G401 (cell line): Measurements from ENCODE around the gene RHOBTB1. TPM values are rescaled to one million over a fixed set of nuclear protein-coding genes. Genes with fewer than 3 reads are reported as not detected.
"Not testable (repeated sequence)": the region's sequence is repeated elsewhere in the genome, so short reads cannot be mapped to it uniquely, and the experiment has no call there.

ENCODE experiments used
- DNase-seq: peaks from one replicate; pipeline ENCODE4 v3.0.0-alpha.2; 2015; ENCODE audit warnings: low spot score
- in situ Hi-C: cut with HindIII; loops from 2 replicates; pipeline ENCODE4 v1.10.0; 2016; ENCODE audit warnings: low sequenced_read_pairs, mixed read lengths
- total RNA-seq: library from RNA; depleted of rRNA; stranded (reverse); fragments of >200 nt; shearing (Covaris generic); gene quantifications from 2 replicates; pipeline ENCODE4 v1.2.3, GENCODE V29; 2014; rRNA removed

The RHOBTB1 gene
- total RNA-seq, 1 experiment from 2014 or later: 166 TPM

GRCh38 chr10:60846173-60846572, 97.8 kb downstream of the RHOBTB1 start:
- in situ Hi-C loops: no loop called here
- DNase-seq: no peak

DNA sequence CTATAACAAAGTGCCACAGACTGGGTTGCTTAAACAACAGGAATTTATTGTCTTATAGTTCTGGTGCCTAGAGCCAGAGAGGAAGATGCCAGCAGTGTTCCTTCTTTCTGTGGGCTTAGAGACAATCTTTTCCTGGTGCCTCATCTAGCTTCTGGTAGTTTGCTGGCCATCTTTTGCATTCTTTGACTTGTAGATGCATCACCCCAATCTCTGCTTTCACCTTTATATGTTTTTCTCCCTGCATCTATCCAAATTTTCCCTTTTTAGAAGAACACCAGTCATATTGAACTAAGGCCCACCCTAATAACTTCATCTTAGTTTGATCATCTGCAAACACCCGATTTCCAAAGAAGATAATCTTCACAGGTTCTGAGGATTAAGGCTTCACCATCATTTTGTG, 98.9 kb downstream of the RHOBTB1 start:
- DNase-seq: no peak
- in situ Hi-C loops: no loop called here

DNA sequence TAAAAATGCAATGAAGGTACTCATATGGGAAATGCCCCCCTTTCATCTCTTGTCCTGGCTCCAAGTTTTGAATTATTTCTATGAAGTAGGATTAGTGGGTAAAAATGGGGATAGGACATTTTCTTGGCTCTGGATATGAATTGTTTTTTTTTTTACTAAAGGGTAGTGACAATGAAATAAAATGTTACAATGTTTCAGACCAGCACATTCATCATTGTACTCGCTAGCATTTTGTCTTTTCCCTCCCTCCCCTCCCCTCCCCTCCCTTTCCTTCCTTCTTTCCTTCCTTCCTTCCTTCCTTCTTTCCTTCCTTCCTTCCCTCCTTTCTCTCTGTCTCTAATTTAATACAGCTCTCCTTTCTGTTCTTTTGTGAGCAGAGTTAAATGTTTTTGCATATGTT, 101.3 kb downstream of the RHOBTB1 start:
- DNase-seq: no peak
- in situ Hi-C loops: no loop called here

DNA sequence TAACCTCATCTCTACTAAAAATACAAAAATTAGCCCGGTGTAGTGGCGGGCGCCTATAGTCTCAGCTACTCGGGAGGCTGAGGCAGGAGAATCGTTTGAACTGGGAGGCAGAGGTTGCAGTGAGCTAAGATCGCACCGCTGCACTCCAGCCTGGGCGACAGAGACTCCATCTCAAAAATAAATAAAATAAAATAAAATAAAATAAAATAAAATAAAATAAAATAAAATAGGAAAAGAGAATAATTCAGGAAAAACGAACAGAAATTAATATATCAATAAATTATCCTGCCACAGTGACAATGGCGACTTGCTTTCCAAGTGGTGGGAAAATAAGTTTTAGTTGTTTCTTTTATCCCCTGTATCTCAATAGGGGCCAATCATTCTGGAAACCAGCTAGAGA, 102.8 kb downstream of the RHOBTB1 start:
- DNase-seq, in situ Hi-C loops: not testable (repeated sequence)

- DNase-seq: no peak
- in situ Hi-C loops: no loop called here
These were observed 108.9 kb downstream of the RHOBTB1 start for GRCh38 chr10:60835049-60835448.

- in situ Hi-C loops: no loop called here
- DNase-seq: no peak
These were observed 109.6 kb downstream of the RHOBTB1 start for GRCh38 chr10:60834401-60834800.

GRCh38 chr10:60832136-60832535, 111.8 kb downstream of the RHOBTB1 start:
- in situ Hi-C loops, DNase-seq: not testable (repeated sequence)

- in situ Hi-C loops: no loop called here
- no peak for DNase-seq
These were observed 115.5 kb downstream of the RHOBTB1 start for GRCh38 chr10:60828489-60828852.

DNA sequence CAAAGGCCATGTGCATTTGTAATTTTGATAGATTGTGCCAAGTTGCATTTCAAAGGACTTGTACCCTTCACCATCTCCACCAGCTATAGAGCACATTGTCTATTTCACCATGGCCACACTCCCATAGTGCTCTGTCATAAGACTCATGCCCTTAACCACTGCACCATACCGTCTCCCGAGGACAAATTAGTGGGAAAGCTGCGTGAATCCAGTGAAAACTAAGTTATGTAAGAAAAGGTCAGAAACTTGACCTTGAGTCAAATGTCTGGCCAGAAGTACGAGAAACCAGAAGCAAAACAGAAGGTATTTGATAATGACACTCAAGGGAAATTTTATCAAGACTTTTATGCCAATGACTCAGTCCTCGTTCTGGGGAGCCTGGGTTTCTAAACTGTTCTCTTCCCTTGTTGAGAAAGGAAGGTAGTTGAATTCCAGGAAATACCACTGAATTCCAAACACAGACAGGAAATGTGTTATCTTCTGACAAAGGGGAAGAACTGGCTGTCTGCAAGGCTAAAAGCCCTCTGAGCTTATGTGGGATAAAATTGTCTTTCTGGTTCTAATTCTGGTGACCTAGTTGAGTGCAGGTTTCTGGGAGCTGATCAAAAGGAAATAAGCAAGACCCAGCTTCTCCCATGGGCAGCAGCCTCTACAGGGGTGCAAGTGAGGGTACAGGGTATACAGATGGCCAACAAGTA, 116.0 kb downstream of the RHOBTB1 start:
- in situ Hi-C loops: no loop called here

GRCh38 chr10:60825520-60825919, 118.5 kb downstream of the RHOBTB1 start:
- in situ Hi-C loops: no loop called here

More for the DNA sequence above, 116.0 kb downstream of the RHOBTB1 start:
- no peak for DNase-seq

GRCh38 chr10:60823324-60823723, 120.7 kb downstream of the RHOBTB1 start:
- in situ Hi-C loops: loop anchor here (25.0 kb wide), 1 partner anchor 139 kb away; no protein-coding TSS in a partner anchor
- no peak for DNase-seq

More at GRCh38 chr10:60825520-60825919, 118.5 kb downstream of the RHOBTB1 start:
- DNase-seq: no peak

GRCh38 chr10:60822809-60823208, 121.2 kb downstream of the RHOBTB1 start:
- DNase-seq: no peak
- in situ Hi-C loops: loop anchor here (25.0 kb wide), 1 partner anchor 139 kb away; no protein-coding TSS in a partner anchor

- DNase-seq: no peak
- in situ Hi-C loops: loop anchor here (25.0 kb wide), 1 partner anchor 141 kb away; no protein-coding TSS in a partner anchor
These were observed 122.3 kb downstream of the RHOBTB1 start for GRCh38 chr10:60821656-60822055.

GRCh38 chr10:60820093-60820754, 123.8 kb downstream of the RHOBTB1 start:
- peak; percentile 69 for DNase-seq
- in situ Hi-C loops: loop anchor here (25.0 kb wide), 1 partner anchor 142 kb away; no protein-coding TSS in a partner anchor

Other genes with a start within 250 kb of the RHOBTB1 start
- gene CDK1, start 165.7 kb downstream of the RHOBTB1 start, total RNA-seq: 337 and 365 TPM in 2 replicates